Uterus (tissue), 4 donors: ENCODE results near the gene RHOBTB1. TPM values are rescaled to one million over a fixed set of nuclear protein-coding genes. Genes with fewer than 3 reads are reported as not detected.

Experiments
- DNase-seq, 2 donors: peaks; one replicate each; pipeline ENCODE4 v3.0.0-alpha.2; 2019 to 2020
- H3K27ac ChIP-seq, 2 donors: fragments of 200-600 bp; sonication (generic); 1 replicate in 1 of 2; 2 replicates in 1 of 2; pipeline ENCODE4 v1.5.1; 2016 to 2018
- H3K27me3 ChIP-seq, 2 donors: fragments of 200-600 bp; sonication (generic); one replicate each; pipeline ENCODE4 v1.5.1; 2018 to 2019; ENCODE audit warnings: control low read depth in 1 of 2
- H3K36me3 ChIP-seq, 2 donors: fragments of 200-600 bp; sonication (generic); one replicate each; pipeline ENCODE4 v1.5.1; 2019; ENCODE audit warnings: control low read depth in 1 of 2
- H3K4me1 ChIP-seq, 2 donors: fragments of 200-600 bp; sonication (generic); one replicate each; pipeline ENCODE4 v1.5.1; 2018 to 2019; ENCODE audit warnings: control low read depth in 1 of 2
- H3K4me3 ChIP-seq, 2 donors: fragments of 200-600 bp; sonication (generic); 1 replicate in 1 of 2; 2 replicates in 1 of 2; pipeline ENCODE4 v1.5.1; 2018 to 2019; ENCODE audit warnings: mild to moderate bottlenecking in 1 of 2
- H3K9me3 ChIP-seq, 2 donors: fragments of 200-600 bp; sonication (generic); one replicate each; pipeline ENCODE4 v1.5.1; 2019; ENCODE audit warnings: control low read depth in 1 of 2
- CTCF ChIP-seq, 4 experiments: fragments of 200-600 bp in 2 of 4; fragments of 450-650 bp in 2 of 4; sonication (generic) in 2 of 4; IDR thresholded peaks; one replicate each; pipeline ENCODE4 v1.5.1; 2016 to 2019; ENCODE audit warnings: antibody characterized with exemption in 4 of 4, mild to moderate bottlenecking in 2 of 4, moderate library complexity in 1 of 4
- POLR2A ChIP-seq, 2 donors: fragments of 450-650 bp; IDR thresholded peaks; one replicate each; pipeline ENCODE4 v1.6.1; 2016; ENCODE audit warnings: antibody characterized with exemption in 2 of 2, mild to moderate bottlenecking in 1 of 2, moderate library complexity in 1 of 2
- intact Hi-C: fragments of 100-400 bp; cut with DNase I; formaldehyde crosslinking; loops from one replicate; pipeline ENCODE4 v1.15.1; 2023; ENCODE audit warnings: low total_unique reads
- total RNA-seq, 4 donors: library from RNA; depleted of rRNA in 3 of 4; stranded (reverse); fragments of >200 nt in 3 of 4; gene quantifications; one replicate each; pipeline versions ENCODE4 v1.1.0 to v1.2.4, GENCODE V29; 2014 to 2023
- donor health status: DM: yes; HTN: yes; CAD: no.

The RHOBTB1 gene
- total RNA-seq, 4 donors from 2014 or later: 6.9 to 67.5 (median 13.8) TPM

- intact Hi-C loops: no loop called here
- no peak for DNase-seq
- Histone ChIP-seq H3K36me3 (no peaks in the 10 kb centered on the region), H3K27ac (peak overlapping the region in 1 of 2 donors; percentile 25), H3K27me3 (no peaks in the 10 kb centered on the region), H3K4me3 (no peak overlapping the region), H3K4me1 (no peaks in the 10 kb centered on the region), H3K9me3 (no peaks in the 10 kb centered on the region)
- no peak for TF ChIP-seq POLR2A (IDR thresholded peaks at IDR 0.05)
- TF ChIP-seq CTCF (IDR thresholded peaks at IDR 0.05): no peak
Observed at GRCh38 chr10:60986791-60987190, 42.8 kb upstream of the RHOBTB1 start.

GRCh38 chr10:60985951-60986350 lies 42.0 kb upstream of the RHOBTB1 start:
- Histone ChIP-seq H3K9me3 (no peaks in the 10 kb centered on the region), H3K4me3 (no peak overlapping the region), H3K27ac (no peak overlapping the region), H3K36me3 (no peaks in the 10 kb centered on the region), H3K27me3 (no peaks in the 10 kb centered on the region), H3K4me1 (no peaks in the 10 kb centered on the region)
- no peak for DNase-seq
- intact Hi-C loops: no loop called here
- no peak for TF ChIP-seq CTCF (IDR thresholded peaks at IDR 0.05)
- TF ChIP-seq POLR2A (IDR thresholded peaks at IDR 0.05): no peak

- Histone ChIP-seq H3K4me1 (no peaks in the 10 kb centered on the region), H3K27me3 (no peaks in the 10 kb centered on the region), H3K4me3 (no peak overlapping the region), H3K36me3 (no peaks in the 10 kb centered on the region), H3K27ac (no peak overlapping the region), H3K9me3 (no peaks in the 10 kb centered on the region)
- TF ChIP-seq POLR2A (IDR thresholded peaks at IDR 0.05): no peak
- TF ChIP-seq CTCF (IDR thresholded peaks at IDR 0.05): no peak
- DNase-seq: no peak
- intact Hi-C loops: no loop called here
Observed at GRCh38 chr10:60980997-60981396, 37.0 kb upstream of the RHOBTB1 start.

DNA sequence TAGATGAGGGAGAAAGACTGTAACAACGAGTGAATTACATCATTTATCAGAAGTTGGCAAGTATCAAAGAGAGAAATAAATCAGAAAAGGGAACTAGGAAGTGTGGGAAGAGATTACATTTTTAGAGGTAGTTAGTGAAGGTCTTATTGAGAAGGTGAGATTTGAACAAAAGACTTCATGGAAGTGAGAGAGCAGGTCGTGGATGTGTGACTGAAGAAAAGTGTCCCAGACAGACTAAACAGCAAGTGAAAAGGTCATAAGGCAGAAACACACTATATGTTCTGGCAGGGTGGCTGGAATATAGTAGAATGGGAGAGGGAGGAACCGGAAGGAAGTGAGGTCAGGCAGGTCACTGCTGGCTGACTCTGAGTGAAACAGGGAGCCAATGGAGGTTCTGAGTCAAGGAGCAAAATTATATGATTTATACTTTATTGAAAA lies 35.7 kb upstream of the RHOBTB1 start:
- H3K27me3 ChIP-seq: no peaks in the 10 kb centered on the region
- TF ChIP-seq CTCF (IDR thresholded peaks at IDR 0.05) (no peak), POLR2A (IDR thresholded peaks at IDR 0.05) (no peak)
- intact Hi-C loops: no loop called here
- H3K4me1 ChIP-seq: no peaks in the 10 kb centered on the region
- H3K36me3 ChIP-seq: no peaks in the 10 kb centered on the region
- no peaks in the 10 kb centered on the region for H3K9me3 ChIP-seq
- H3K27ac ChIP-seq: no peak overlapping the region
- H3K4me3 ChIP-seq: no peak overlapping the region
- no peak for DNase-seq

DNA sequence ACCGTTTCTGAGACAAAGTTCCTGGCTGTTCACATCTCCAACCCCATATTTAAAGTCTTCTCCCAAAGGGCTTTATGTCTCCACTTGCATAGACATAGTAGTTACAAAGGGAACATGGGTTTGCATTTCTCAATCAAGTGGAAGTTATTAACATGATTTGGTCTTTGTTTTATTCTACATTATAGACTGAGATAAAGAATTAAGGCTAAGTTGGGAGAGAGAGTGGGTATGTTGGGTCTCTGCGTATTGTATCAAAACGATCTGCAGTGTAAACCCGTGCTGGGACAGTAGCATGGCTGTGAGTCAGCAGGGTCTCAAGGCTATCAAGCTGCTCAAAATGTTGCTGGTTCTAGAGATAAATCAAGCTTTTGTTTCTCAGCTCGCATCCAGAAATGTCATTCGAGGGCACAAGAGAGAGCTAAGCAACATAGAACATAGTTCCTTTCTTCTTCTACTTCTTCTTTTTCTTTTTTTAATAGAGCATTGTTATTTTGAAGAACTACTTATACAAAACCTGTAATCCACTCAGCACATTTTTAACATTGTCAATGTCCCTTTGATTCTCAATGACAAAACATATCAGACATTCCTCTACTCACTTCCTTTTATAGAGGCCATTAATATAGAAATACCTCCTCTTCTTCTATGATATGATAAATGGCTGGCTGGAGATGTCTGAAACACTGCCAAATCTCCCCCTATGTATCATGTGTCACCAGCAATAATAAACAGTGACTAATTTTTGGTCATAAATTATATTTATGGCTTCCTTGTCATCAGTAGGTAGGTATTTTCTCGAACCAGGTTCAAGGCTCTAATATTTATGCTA lies 34.5 kb upstream of the RHOBTB1 start:
- Histone ChIP-seq H3K36me3 (no peaks in the 10 kb centered on the region), H3K4me3 (no peak overlapping the region), H3K9me3 (no peaks in the 10 kb centered on the region), H3K4me1 (no peaks in the 10 kb centered on the region), H3K27me3 (no peaks in the 10 kb centered on the region), H3K27ac (no peak overlapping the region)
- intact Hi-C loops: no loop called here
- TF ChIP-seq CTCF (IDR thresholded peaks at IDR 0.05) (no peak), POLR2A (IDR thresholded peaks at IDR 0.05) (no peak)
- DNase-seq: no peak
